GM21515 (cell line): ENCODE data around the gene ITGAL.

Experiments used
- ATAC-seq: cut with Tn5 transposase; IDR thresholded peaks from one replicate; pipeline ENCODE4 v1.9.1; 2021; ENCODE audit not compliant: unreplicated experiment

ITGAL gene

GRCh38 chr16:30567160-30567990 is 94.8 kb downstream of the ITGAL start:
- no peak for ATAC-seq

- ATAC-seq, result no peak
These were observed 95.6 kb downstream of the ITGAL start for GRCh38 chr16:30567991-30568638.

GRCh38 chr16:30569281-30569680 is 96.7 kb downstream of the ITGAL start:
- ATAC-seq, result no peak

GRCh38 chr16:30569746-30570635 is 97.4 kb downstream of the ITGAL start:
- no peak for ATAC-seq

- ATAC-seq, result no peak
These were observed 98.3 kb downstream of the ITGAL start for GRCh38 chr16:30570636-30571444.

- ATAC-seq, result peak; percentile 62
These were observed 99.1 kb downstream of the ITGAL start, which contains the start of gene ZNF688 for GRCh38 chr16:30571445-30572322. Gene ZNF688 (minus strand): TSS chr16:30571714. CDS start chr16:30571629, 85 bp downstream.
